ENCODE data around the gene XPO4. TPM values are rescaled to one million over a fixed set of nuclear protein-coding genes. Genes with fewer than 3 reads are reported as not detected.
"Not testable (repeated sequence)": the region's sequence is repeated elsewhere in the genome, so short reads cannot be mapped to it uniquely, and the experiment has no call there.

The XPO4 gene
- 10 to 100 TPM; 15.6 to 26.8 (median 17.6) TPM for total RNA-seq
- polyA plus RNA-seq = 1 to 10 TPM; 1.8 to 5.8 (median 2.3) TPM

DNA sequence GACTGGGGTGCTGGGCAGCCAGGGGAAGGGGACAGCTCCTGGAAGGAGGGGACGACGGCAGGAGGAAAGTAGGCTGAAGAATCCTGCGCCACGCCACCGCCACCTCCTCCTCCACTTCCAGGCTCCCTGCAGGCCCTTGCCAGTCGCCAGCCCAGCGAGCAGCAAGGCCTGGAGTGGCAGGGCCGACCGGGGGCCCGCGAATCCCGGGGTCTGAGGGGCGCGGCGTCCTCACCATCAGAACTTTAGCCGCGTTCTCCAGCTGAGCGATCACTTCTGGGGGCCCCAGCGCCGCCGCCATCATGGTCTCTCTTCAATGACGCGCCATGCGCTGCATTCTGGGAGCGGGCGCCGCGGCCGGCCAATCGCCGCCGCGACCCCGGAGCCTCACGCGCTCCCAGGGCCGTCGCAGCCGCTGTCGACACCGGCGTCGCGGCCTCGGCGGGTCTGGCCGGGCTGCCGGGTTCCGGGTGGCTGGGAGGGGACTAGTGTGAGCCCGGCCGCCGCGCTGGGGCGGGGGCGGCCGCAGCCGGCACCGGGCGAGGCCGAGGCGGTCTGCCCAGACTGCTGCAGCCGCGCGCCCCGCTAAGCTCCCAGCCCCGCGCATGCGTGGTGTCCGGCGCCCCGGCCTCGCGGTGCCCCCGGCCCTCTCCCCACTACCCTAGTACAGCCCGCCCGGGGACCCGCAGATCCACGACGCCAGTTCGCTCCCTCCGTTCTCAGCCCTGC, at the start of gene XPO4:
Gene XPO4, minus strand, starts transcription at position 309 of the 726 bp plus-strand sequence. Its CDS starts 8 bp downstream, at position 301.
- no peaks in the 10 kb centered on the region for H3K27me3 ChIP-seq
- 0% methylated on average over 81 of the region's 81 CpGs for WGBS, 2 donors
- peaks cover 0 to 24% (median 16%) of the 10 kb centered on the region in 4 donors for H3K4me1 ChIP-seq
- intact Hi-C loops (cut with DNase I) = no loop called here
- H3K27ac ChIP-seq = peak within 1 kb of the TSS; percentile 91 to 98 (median 93)
- no peaks in the 10 kb centered on the region for H3K9me3 ChIP-seq
- peaks cover 0 to 4% (median 0%) of the 10 kb centered on the region in 4 donors for H3K36me3 ChIP-seq
- H3K4me3 ChIP-seq = peak within 1 kb of the TSS; percentile 85 to 99 (median 90)
- peak; percentile 29 to 78 (median 49) for TF ChIP-seq POLR2AphosphoS5 (IDR thresholded peaks at IDR 0.05)
- TF ChIP-seq CTCF (IDR thresholded peaks at IDR 0.05) = no peak
- TF ChIP-seq POLR2A (IDR thresholded peaks at IDR 0.05) = peak in 1 of 2 donors; percentile 23
- DNase-seq = peak; percentile 87

DNA sequence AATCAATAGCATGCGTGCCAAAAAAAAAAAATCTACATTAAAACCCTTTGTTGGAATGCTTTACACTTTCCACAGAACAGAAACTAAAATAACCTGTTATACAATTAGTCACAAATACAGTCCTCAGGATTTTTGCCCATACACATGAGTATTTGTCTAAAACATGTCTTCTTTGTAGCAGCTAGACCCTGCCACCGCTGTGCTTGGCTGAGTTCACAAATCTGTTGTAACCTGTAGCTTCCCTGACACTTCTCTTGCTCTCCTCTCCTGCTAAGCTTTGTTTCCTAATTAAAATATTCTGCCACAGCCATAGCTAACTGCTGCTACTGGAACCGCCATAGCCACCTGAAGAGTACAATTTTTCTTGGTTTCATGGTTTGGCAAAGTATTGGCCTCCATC, 45.5 kb upstream of the XPO4 start:
- H3K9me3 ChIP-seq; H3K27ac ChIP-seq; H3K27me3 ChIP-seq; H3K36me3 ChIP-seq; H3K4me3 ChIP-seq; intact Hi-C loops (cut with DNase I): not testable (repeated sequence)
- H3K4me1 ChIP-seq = peaks cover 0 to 12% (median 8%) of the 10 kb centered on the region in 4 donors
- WGBS, 2 donors = 88 to 92% methylated on average over 3 of the region's 3 CpGs
- peak; percentile 12 for DNase-seq

GRCh38 chr13:20945952-20946383, 43.4 kb upstream of the XPO4 start:
- Histone ChIP-seq H3K4me1 (peaks cover 0 to 18% (median 10%) of the 10 kb centered on the region in 4 donors), H3K4me3 (peak overlapping the region in 2 of 4 donors; percentile 13 to 26), H3K9me3 (no peaks in the 10 kb centered on the region), H3K36me3 (no peaks in the 10 kb centered on the region), H3K27ac (no peak overlapping the region), H3K27me3 (no peaks in the 10 kb centered on the region)
- DNase-seq = peak; percentile 69
- TF ChIP-seq POLR2A (IDR thresholded peaks at IDR 0.05) (no peak), EP300 (IDR thresholded peaks at IDR 0.05) (no peak), CTCF (IDR thresholded peaks at IDR 0.05) (no peak), POLR2AphosphoS5 (IDR thresholded peaks at IDR 0.05) (no peak)
- intact Hi-C loops (cut with DNase I) = no loop called here
- WGBS, 2 donors = 6 to 39% methylated on average over 29 of the region's 29 CpGs

DNA sequence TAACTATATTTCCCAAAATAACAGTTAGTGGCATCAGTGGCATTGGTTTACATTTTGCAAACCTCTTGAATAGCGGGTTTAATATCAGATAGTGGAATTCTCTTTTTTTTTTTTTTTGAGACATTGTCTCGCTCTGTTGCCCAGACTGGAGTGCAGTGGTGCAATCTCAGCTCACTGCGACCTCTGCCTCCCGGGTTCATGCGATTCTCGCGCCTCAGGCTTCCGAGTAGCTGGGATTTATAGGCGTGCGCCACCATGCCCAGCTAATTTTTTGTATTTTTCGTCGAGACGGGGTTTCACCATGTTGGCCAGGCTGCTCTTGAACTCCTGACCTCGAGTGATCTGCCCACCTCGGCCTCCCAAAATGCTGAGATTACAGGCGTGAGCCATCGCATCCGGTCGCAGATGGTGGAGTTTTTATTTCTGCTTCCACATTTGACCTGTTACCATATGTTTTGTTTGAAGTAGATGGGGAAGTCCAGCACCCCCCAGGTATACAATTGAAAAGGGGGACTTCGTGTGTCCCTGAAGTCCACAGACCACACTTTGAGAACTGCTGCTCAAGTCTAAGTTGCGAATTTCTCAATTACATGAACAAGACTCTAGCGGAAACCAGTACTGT, 40.5 kb upstream of the XPO4 start:
- DNase-seq = no peak

GRCh38 chr13:20940511-20940910, 38.0 kb upstream of the XPO4 start:
- intact Hi-C loops (cut with DNase I) = loop anchor here (5.0 kb wide), 3 partner anchors 72 to 537 kb away; no protein-coding TSS in a partner anchor
- peaks cover 0 to 21% (median 14%) of the 10 kb centered on the region in 4 donors for H3K4me1 ChIP-seq
- H3K4me3 ChIP-seq, H3K9me3 ChIP-seq, DNase-seq, H3K27ac ChIP-seq, H3K27me3 ChIP-seq, H3K36me3 ChIP-seq: not testable (repeated sequence)
- 92% methylated on average over 10 of the region's 10 CpGs for WGBS, 2 donors

More for the DNA sequence above, 40.5 kb upstream of the XPO4 start:
- Histone ChIP-seq H3K27ac (peak overlapping the region; percentile 72 to 86 (median 78)), H3K36me3 (no peaks in the 10 kb centered on the region), H3K4me3 (peak overlapping the region in 2 of 4 donors; percentile 18 to 29), H3K4me1 (peaks cover 0 to 29% (median 15%) of the 10 kb centered on the region in 4 donors), H3K27me3 (no peaks in the 10 kb centered on the region), H3K9me3 (no peaks in the 10 kb centered on the region)
- 13 to 51% methylated on average over 22 of the region's 22 CpGs for WGBS, 2 donors
- intact Hi-C loops (cut with DNase I) = loop anchor here (1.0 to 5.0 kb wide), 6 partner anchors 69 to 534 kb away; partner anchors contain the start of genes LATS2, MRPL57 and SKA3
- no peak for TF ChIP-seq POLR2A (IDR thresholded peaks at IDR 0.05)
- TF ChIP-seq CTCF (IDR thresholded peaks at IDR 0.05) = no peak
- TF ChIP-seq EP300 (IDR thresholded peaks at IDR 0.05) = no peak
- TF ChIP-seq POLR2AphosphoS5 (IDR thresholded peaks at IDR 0.05) = no peak

Measured in sigmoid colon (tissue), 7 donors.